ENCODE results near the gene DCLK1.

Gene DCLK1

GRCh38 chr13:35729926-35730627, 401.1 kb downstream of the DCLK1 start:
- DNase-seq: no peak

GRCh38 chr13:35727881-35728280, 403.3 kb downstream of the DCLK1 start:
- DNase-seq: no peak

GRCh38 chr13:35724446-35724845, 406.7 kb downstream of the DCLK1 start:
- no peak for DNase-seq

DNA sequence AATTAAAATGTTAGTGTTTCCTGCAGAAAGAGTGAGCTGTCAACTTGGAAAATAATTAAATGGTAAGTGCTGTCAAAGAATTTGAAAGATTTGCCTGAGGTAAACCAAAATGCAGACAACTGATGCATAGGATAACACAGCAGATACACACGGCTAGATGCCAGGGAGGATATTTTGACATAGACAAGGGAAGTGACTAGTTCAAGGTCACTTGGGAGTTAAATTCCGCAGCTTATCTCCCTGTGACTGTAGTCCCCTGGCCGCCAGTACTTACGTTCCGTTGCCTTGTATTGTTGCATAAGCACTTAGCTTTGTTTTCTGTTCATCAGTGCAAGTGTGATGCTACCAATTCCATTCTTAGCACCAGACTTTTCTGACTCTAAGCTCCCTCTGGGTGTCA, 407.4 kb downstream of the DCLK1 start:
- no peak for DNase-seq

DNA sequence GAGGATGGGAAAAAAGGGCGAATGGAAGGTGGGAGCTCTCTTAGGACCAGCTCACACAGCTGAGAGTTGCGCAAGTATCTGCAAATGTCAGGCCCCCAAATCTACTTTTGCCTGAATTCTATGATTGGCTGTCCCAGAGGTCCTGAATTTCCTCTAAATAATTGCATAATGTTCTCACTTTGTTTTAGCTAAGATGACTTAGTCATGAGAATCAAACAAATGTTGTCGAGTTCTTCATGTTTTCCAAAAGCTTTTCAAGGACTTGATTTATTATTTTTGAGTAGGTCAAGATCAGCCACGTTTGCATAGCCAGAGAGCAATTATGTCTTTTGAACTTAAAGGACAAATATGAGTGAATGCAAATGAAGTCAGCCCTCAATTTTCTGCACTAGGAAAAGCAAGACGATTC, 408.1 kb downstream of the DCLK1 start:
- no peak for DNase-seq

GRCh38 chr13:35722458-35723052, 408.6 kb downstream of the DCLK1 start:
- DNase-seq: no peak

- DNase-seq: no peak
Measured at GRCh38 chr13:35720690-35721554, 410.3 kb downstream of the DCLK1 start.

DNA sequence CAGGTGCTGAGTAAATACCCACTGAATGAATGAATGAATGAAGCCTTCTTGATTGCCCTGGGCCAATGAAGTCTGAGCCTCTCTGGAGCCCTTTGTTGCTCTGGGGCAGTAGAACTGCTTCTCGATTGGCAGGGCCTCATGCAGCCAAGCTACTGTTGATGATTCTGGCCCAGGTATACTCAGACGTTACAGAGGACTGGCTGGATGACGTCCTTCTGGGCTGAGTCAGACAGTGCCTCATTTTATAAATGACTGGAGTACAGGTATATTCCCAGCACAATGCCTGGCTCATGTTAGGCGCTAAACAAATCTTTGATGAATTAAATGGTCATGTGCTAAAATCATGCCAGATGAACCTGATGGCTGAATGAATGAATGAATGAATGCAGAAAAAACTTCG, 410.9 kb downstream of the DCLK1 start:
- no peak for DNase-seq

All from SIG-M5 (cell line).